Gastrocnemius medialis (tissue), 4 donors: Measurements from ENCODE around the gene TMEM72.

ENCODE experiments used
- CTCF ChIP-seq, 5 experiments: fragments of 450-650 bp in 3 of 5; fragments of 200-600 bp in 2 of 5; sonication (generic) in 2 of 5; IDR thresholded peaks in 4 of 5; conservative IDR thresholded peaks in 1 of 5; 1 replicate in 4 of 5; 2 replicates in 1 of 5; pipeline ENCODE4 v1.5.1; 2016 to 2019; ENCODE audit warnings: antibody characterized with exemption in 5 of 5, mild to moderate bottlenecking in 3 of 5, moderate library complexity in 3 of 5
- POLR2A ChIP-seq, 2 donors: fragments of 450-650 bp; IDR thresholded peaks; one replicate each; pipeline ENCODE4 v1.6.1; 2017; ENCODE audit warnings: antibody characterized with exemption in 2 of 2, mild to moderate bottlenecking in 2 of 2, moderate library complexity in 2 of 2

DNA sequence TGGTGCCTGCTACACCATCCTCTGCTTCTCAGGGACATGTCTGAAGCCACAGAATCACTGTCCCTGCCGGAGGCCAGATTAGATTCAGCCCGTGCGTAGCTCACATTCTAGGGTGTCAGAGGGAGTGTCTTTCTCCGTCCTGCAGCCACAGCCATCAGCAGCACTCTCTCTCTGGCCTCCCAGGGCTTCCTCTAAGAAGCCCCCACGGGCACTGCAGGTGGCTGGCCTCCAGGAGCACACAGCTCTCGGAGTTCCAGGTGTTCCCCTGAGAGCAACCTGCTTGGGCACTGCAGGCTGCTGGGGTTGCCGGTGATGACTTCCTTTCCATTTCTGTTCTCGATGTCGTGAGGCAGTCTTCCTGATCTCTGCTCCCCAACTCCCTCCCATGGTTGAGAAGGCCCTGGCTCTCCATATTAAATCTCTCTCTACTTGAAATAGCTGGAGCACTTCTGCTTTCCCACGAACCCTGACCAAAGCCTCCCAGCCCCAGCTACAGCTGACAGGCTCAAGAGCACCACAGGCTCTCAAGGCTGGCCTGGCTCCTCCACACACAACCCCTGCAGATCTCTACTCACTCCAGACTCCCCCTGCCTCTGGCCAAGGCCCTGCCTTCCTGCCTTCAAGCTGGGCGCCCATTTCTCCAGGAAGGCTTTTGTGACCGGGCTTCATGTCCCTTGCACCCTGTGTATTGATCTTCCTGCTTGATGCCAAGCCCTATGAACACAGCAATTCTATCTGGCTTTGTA, 49.0 kb upstream of the TMEM72 start:
- no peak for TF ChIP-seq CTCF (IDR thresholded peaks at IDR 0.05 in 4 of 5, conservative IDR thresholded peaks at IDR 0.05 in 1 of 5)
- no peak for TF ChIP-seq POLR2A (IDR thresholded peaks at IDR 0.05)
